SH-SY5Y (cell line): ENCODE results near the gene DPP10.

Experiments used
- GATA2 ChIP-seq: IDR thresholded peaks from 2 replicates; pipeline ENCODE4 v1.6.1; 2011; ENCODE audit warnings: mild to moderate bottlenecking, low read depth, low read length
- GATA3 ChIP-seq: IDR thresholded peaks from 2 replicates; pipeline ENCODE4 v1.6.1; 2011; ENCODE audit warnings: low read depth, mild to moderate bottlenecking, low read length, moderate library complexity

GRCh38 chr2:114450639-114451038 lies 8.2 kb downstream of the DPP10 start:
- TF ChIP-seq GATA2 (no peak), GATA3 (no peak)
